Measurements from ENCODE around the gene MARK4.
"Not testable (repeated sequence)": the region's sequence is repeated elsewhere in the genome, so short reads cannot be mapped to it uniquely, and the experiment has no call there.

MARK4 gene

DNA sequence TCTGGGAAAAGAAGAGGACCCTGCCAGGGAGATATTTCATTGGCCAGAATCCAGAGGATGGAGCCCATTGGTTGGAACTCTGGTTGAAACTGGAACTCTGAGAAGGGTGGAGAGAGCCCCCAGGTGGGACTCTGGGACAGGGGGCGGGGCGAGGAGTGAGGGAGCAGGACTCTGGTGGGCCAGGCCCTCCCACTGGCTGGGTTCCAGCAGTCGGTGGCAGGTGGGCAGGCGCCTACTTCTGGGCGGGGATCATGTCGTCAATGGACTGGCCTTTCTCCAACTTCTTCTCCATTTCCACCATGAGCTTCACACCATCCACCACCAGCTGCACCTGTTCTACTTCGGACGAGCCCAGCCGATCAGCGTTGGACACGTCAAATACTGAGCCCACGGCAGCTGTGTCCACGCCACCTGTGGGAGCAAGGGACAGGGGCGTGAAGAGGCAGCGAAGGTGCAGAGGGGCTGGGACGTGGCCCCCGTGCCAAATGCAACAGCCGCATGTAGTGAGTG lies 55.5 kb downstream of the MARK4 start:
- DNase-seq, result peak; percentile 93

DNA sequence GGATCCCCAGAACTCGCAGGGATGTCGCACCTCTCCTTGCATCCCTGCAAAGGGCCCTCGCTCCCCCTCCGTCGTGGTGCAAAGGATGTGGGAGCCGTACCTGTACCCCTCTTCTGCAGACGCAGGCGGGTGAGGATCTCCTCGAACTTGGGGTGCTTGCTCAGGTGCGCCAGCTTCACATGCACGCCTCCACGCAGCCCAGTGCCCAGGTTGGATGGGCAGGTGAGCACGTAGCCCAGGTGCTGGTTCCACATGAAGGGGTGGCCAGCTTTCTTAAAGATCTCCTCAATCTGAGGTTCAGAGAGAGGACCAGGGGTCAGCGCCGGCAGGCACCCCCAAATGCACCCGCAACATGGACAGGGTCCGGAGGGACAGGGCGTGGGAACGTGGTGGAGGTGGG lies 56.3 kb downstream of the MARK4 start:
- no peak for DNase-seq

GRCh38 chr19:45309322-45309721 lies 58.3 kb downstream of the MARK4 start:
- DNase-seq, result not testable (repeated sequence)

DNA sequence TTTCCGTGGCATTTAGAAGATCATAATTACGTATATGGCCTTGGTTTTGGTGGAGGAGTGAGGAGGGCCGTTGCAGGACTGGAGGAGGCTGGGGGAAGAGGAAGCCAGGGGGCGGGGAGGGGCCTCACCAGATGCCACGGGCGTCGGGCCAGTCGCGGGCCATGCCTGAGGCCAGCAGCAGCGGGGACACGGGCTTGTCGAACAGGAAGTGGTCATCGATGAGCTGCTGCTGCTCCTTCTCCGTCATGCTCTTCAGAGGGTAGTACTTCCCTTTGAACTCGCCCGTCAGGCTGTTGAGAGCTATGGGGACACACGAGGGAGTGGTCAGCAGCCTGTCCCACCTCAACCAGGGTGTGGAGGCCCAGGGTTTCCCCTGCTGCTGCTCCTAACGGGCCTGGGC lies 60.5 kb downstream of the MARK4 start:
- no peak for DNase-seq

DNA sequence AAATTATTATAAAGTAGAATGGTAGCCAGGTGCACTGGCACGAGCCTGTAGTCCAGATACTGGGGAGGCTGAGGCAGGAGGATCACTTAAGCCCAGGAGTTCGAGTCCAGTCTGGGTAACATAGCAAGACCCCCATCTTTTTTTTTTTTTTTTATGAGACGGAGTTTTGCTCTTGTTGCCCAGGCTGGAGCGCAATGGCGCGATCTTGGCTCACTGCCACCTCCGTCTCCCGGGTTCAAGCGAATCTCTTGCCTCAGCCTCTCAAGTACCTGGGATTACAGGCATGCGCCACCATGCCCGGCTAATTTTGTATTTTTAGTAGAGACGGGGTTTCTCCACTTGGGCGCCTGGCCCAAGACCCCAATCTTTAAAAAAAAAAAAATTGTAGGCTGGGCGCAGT lies 61.2 kb downstream of the MARK4 start:
- not testable (repeated sequence) for DNase-seq

DNA sequence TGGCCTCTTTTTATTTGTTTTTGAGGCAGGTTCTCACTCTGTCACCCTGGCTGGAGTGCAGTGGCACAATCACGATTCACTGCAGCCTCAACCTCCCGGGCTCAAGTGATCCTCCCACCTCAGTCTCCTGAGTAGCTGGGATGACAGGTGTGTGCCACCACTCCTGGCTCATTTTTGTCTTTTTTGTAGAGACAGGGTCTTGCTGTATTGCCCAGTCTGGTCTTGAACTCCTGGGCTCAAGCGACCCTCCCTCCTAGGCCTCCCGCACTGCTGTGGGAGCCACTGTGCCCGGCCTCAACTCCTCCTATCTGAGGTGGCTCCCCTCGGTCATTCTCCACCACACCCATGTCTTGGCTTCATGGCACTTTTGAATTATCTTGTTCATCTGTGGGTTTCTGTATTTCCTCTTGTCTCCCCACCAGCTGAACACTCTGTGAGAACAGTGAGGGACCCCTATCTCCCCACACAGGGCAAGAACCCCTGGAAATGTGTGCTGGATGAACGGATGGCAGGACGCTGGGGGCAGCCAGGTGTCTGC lies 63.7 kb downstream of the MARK4 start:
- no peak for DNase-seq

DNA sequence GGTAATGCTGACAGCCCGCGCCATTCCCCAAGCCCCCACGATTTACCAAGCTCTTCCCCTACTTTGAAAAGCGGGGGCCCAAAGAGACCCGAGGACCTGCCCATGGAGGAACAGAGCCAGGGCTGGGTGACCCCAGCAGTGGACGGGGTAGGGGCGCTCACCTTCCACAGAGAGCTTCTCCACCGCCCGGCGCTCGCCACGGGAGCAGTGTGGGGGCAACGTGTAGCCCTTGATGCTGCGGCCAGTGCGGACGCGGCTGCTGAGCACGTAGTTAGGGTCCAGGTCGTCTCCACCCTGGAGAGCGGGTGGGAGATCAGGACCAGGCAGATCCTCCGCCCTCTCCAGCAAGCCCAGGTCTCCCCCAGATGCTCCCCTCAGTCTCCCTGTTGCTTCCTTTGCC lies 64.2 kb downstream of the MARK4 start:
- no peak for DNase-seq

GRCh38 chr19:45320997-45321775 lies 70.1 kb downstream of the MARK4 start:
- DNase-seq, result no peak

- no peak for DNase-seq
Observed at GRCh38 chr19:45321848-45322247, 70.8 kb downstream of the MARK4 start.

DNA sequence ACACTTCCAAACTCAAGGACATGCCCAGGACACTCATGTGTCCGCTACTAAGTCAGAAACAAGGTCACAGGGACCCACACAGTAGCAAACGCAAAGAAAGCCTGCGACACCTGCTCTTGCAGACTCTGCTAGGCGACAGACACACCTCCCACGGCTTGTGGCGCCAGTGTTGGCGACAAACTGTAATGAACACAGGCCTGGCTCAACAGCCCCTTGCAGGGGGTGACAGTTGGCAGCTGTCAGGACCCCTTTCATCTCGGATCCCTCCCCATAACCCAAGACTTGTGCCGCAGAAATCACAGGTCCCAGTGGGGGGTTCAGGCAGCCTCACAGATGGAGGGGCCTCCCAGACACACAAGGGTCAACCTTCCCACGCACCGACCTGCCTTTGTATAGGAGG lies 71.2 kb downstream of the MARK4 start:
- peak; percentile 37 for DNase-seq

DNA sequence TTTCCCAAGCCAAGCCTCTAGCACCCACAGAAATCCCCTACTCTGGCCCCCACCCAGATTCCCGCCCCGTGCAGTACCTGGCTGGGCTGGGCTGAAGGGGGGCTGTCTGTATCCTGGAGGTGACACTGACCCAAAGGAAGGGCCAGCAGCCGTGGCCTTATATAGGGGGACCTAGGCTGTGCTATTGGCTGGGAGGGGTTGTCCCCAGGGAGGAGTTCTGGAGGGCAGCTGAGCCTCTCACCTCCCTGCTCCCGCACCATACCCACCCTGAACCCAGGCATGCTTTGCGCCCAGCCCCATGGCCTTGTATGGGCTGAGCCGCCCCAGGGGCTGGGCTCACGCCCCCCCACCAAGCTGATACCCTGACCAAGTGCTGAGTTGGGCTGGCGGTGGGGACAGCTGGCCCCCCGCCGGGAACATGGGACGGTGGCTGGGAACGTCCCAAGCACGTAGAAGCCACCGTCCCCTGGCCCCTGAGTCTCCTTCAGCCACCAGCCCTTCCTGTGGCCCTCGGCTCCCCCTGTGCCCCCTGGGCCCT lies 71.7 kb downstream of the MARK4 start, which contains the start of gene CKM:
CKM (minus strand) TSS at position 132 of the 538 bp plus-strand sequence. CDS start 3,162 bp downstream, outside the sequence.
- no peak for DNase-seq

- peak; percentile 33 for DNase-seq
Observed at GRCh38 chr19:45323671-45324081, 72.6 kb downstream of the MARK4 start.

- DNase-seq, result no peak
Observed at GRCh38 chr19:45324349-45324907, 73.4 kb downstream of the MARK4 start.

- DNase-seq, result no peak
Observed at GRCh38 chr19:45327404-45328143, 76.5 kb downstream of the MARK4 start.

GRCh38 chr19:45331411-45331810 lies 80.3 kb downstream of the MARK4 start:
- DNase-seq, result peak; percentile 72

DNA sequence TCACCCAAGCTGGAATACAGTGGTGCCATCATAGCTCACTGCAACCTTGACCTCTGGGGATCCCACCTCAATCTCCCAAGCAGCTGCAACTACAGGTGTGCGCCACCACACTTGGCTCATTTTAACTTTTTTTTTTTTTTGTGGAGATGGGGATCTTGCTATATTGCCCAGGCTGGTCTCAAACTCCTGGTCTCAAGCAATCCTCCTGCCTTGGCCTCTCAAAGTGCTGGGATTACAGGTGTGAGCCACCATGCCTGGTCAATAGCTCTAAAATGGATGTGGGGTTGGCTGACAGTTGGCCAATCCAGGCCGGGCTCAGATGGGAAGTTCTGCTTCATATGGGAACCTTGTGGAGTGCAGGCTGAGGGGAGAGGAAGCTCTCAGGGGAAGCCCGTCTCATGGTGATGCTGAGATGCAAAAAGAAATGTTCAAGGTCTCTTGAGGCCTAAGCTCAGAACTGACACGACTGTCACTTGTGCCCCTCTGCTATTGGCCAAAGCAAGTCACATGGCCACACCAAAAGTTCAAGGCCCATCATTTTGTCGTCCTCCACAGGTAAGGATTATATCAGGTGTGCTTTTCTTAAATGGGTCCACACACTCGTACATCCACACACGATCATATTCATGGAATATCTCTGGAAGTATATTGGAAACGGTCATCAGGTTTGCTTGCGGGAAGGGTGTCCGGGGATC lies 82.7 kb downstream of the MARK4 start:
- DNase-seq, result no peak

- not testable (repeated sequence) for DNase-seq
Observed at GRCh38 chr19:45334881-45335280, 83.8 kb downstream of the MARK4 start.

GRCh38 chr19:45336696-45337251 lies 85.7 kb downstream of the MARK4 start:
- no peak for DNase-seq

DNA sequence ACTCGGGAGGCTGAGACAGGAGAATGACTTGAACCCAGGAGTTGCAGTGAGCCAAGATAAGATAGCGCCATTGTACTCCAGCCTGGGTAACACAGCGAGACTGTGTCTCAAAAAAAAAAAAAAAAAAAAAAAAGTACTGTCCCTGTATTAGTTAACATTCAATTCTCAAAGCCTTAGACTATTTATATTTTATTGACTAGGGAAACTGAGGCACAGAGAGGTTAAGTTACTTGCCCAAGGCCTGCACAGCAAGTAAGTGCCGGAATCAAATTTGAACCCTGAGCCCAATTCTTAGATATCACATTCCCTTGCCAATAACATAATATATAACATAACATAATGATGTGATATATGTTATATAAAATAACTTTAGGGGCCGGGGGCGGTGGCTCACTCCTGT lies 88.6 kb downstream of the MARK4 start:
- DNase-seq, result no peak

DNA sequence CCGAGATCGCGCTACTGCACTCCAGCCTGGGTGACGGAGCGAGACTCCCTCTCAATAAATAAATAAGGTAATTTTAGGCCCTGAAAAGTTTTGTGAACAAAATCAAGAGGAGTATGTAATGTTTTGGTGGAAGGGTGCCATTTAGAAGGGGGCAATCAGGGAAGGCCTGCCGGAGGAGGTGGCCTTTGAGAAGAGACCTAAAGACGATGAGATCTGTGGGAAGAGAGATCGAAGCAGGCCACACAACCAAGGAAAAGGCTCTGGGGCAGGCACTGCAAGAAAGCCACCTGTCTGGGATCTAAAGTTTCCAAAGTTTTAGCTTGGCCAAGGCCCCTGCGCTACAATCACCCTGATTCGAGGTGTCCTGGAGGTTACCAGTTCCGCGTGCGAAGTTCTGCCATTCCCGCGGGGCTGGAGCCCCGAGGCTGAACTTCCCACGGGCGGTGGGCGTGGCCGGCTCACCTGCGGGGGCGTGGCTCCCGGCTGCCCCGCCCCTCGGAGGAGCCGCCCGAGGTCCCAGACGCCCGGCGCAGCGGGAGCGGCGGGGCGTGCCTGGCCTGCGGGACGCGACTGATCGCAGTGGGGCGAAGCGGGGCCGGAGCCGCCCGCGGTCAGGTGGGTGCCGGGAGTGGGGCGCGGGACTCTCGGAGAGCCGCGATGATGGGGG lies 89.3 kb downstream of the MARK4 start, which contains the start of gene KLC3:
KLC3 (plus strand) TSS at position 519 of the 667 bp plus-strand sequence. CDS start 4,792 bp downstream, outside the sequence.
- DNase-seq, result peak; percentile 50

DNA sequence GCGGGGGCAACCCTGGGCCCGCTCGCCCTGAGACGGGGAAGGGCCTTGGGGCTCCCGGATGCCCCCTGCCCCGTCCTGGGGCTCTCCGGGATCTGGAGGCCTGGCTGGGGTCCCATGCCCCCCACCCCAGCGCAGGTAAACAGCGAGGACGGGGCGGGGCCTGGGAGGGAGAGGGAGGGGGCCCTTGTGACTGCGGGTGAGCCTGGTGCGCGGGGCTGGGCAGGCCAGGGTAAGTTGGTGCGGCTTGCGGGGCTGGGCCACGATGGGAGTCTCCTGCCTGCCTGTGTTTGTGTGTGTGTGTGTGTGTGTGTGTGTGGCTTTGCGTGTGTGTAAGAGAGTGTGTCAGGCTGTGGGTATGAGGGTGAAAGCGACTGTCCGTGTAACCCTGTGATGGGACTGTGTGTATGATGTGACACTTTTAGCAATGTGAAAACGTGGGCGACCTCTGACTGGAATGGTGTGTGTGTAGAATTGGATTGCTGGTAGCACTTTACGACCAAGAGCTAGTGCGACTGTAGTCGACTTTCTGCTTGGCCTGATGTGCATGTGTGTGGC lies 89.9 kb downstream of the MARK4 start:
- no peak for DNase-seq
